HG03558 (cell line): Measurements from ENCODE around the gene LATS2.
"Not testable (repeated sequence)": the region's sequence is repeated elsewhere in the genome, so short reads cannot be mapped to it uniquely, and the experiment has no call there.

ENCODE experiments used
- ATAC-seq: cut with Tn5 transposase; IDR thresholded peaks from one replicate; pipeline ENCODE4 v1.9.1; 2021; ENCODE audit warnings: moderate number of reproducible peaks; ENCODE audit not compliant: unreplicated experiment; ENCODE audit errors: extremely low read depth

LATS2 gene

DNA sequence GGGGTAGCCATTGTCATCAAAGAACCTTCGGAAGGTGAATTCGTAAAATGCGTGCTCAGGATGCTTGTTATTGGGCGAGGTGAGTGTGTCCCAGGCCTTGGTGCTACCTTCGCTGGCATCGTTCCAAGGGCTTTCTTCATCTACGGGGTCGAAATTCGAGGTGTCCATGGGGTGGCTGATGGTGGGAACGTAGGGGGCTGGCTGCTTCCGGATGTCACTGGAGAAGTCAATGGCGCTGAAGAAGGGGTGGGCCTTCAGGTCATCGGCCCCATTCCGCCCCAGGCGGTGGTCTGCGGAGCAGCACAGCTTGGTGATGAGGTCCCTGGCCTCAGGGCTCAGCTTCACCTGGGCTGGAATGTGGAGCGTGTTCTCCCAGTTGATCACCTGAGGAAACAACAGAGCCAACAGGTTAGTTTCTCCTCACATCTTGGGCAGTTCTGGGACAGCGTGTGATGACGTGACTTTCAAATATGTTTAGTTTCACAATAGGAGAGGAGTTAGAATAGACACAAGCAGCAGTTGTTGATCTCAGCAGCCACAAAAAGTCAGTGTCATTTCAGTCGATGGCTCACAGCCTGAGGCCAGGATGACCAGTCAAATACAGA, 86.3 kb downstream of the LATS2 start:
- ATAC-seq: no peak

DNA sequence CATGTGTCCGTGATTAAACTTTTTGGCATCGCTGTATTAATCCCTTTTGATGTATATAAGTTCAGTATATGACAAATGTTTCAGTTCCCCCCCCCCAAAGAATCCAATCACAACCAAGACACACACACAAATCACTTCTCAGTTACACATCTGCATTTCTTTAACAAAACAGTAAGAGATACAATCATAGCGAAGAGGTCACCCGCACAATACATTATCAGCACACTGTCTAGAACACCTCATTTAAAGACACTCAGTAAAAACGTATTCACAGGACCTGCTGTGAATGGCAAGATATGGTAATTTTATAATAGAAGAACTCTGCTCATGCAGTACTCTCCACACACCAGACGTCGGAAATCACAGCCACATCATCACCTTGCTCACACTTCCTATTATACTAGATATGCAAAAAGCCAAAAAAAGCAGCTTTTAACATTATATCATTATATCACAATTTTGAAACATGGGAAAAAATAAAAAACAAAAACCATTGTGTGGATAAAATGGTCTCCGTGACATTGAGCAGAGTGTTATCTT, 87.4 kb downstream of the LATS2 start:
- ATAC-seq: no peak

DNA sequence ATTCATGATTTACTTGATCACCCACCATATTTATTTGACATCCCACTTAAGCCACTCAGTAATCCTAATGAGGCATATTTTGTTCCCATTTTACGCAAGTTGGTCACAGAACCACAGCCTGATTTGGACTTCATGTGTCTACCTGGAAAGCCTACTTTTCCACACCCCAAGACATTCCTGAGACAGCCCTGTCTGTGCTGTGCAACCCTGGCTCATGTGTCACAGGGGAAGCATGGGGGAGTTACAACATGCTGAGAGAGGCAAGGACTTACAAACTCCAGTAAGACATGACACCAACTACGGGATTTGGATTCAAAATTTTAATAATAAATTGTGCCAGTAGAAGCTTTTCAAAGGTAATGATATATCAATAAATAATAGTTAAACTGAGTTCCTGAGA, 88.7 kb downstream of the LATS2 start:
- no peak for ATAC-seq

DNA sequence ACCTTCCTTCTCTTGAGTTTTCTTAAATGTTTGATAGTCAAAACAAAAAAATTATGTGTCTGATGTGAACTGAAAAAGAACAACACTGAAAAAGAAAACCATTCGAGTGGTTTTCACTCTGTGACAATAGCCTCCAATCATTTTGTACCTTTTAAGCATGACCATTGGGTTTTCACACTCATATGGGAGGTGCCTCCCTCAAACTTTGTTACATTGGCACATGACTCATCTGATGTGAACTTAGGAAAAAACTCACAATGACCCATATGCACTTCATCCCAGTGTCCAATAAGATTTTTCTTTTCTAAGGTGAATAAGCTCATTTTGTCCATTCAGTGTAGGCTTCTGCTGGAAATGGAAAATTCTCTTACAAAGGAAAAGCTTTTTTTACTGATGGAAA, 92.2 kb downstream of the LATS2 start:
- no peak for ATAC-seq

DNA sequence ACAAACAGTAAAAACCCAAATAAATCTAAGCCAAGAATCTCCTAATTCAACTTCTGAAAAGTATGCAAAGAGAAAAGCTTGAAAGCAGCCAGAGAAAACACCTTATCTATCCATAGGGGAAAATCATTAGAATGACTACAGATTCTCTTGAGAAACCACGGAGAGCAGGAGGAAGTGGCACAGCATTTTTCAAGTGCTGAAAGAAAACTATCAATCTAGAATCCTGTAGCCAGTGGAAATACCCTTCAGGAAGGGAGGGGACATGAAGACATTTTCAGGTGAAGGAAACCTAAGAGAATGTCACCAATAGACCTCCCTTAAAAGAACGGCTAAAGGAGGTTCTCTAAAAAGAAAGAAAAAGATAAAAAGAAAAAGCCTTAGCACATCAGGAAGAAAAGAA, 92.6 kb downstream of the LATS2 start:
- no peak for ATAC-seq

DNA sequence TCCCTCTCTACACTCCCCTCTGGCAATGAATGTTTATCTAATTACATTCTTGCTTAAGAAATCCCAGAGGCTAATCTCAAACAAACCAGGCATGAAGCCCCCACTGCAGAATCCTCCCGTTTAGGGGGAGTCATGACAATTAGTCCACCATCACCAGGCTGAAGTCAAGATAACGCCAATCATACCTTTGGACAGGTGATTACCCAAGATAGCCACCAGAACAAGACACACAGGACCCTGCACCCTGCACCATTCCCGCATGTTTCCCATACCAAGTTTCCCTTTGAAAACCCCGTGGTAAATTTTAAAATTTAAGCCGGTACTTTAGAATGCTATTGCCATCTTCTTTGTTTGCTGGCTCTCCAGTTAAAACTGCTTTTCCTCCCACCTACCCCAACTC, 94.0 kb downstream of the LATS2 start:
- ATAC-seq: no peak

DNA sequence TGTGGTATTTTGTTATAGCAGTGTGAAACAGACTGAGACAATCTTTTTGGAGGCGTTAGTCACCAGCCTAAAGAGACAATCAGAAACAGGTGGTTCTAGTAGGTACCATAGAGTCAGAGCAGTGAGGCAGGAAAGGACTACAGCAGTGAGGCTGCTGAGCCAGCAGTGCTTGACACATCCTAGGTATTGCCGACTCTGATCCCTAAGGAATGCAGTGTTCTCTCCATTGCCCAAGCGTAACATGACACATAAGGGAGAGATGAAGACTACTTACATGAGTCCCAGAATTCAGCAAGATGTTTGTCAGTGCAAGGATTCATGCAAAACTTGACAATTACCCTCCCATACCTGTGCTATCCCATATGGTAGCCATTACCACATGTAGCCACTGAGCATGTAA, 96.5 kb downstream of the LATS2 start:
- no peak for ATAC-seq

DNA sequence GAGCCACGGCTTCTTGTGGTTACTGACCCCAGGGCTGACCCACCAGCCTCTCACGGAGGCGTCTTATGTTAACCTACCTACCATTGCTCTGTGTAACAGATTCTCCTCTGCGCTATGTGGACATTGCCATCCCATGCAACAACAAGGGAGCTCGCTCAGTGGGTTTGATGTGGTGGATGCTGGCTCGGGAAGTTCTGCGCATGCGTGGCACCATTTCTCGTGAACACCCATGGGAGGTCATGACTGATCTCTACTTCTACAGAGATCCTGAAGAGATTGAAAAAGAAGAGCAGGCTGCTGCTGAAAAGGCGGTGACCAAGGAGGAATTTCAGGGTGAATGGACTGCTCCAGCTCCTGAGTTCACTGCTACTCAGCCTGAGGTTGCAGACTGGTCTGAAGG, 99.7 kb downstream of the LATS2 start:
- not testable (repeated sequence) for ATAC-seq

DNA sequence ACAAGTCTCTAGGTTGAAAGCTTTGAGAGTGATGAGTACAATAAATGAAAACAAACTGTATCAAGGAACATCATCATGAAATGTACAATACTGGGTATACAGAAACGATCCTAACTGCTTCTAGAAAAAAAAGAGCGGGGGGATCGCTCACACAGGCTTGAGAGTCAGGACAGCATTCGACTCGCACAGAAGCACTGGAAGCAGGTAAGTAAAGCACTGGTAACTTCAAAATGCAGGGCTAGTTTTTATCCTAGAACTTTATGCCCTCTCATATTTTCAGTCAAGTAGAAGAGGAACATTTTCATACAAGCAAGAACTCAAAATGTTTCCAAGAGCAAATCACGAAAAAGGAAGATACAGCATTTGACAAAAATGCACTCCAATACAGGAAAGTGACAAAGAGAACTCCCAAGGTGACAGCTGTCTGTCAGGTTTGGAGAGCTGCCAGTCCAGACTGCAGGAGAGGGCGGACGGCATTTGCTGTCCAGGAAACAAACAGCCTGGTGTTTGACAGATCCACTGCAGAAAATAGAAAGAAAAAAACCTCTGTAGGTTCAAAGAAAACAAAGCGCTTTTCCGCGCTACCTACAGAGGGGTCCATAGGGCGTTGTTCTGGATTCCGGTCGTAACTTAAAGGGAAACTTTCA, 100.6 kb downstream of the LATS2 start:
- ATAC-seq: no peak

DNA sequence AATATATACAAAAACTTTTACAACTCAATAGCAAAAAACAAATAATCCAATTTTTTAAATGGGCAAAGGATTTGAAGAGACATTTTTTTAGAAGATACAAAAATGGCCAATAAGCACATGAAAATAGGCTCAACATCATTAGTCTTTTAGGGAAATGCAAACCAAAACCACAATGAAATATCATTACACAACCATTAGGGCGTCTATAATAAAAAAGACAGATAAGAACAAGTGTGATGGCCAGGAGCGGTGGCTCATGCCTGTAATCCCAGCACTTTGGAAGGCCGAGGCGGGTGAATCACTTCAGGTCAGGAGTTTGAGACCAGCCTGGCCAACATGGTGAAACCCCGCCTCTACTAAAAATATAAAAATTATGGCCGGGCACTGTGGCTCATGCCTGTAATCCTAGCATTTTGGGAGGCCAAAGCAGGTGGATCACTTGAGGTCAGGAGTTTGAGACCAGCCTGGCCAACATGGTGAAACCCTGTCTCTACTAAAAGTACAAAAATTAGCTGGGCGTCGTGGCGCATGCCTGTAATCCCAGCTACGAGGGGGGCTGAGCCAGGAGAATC, 104.3 kb downstream of the LATS2 start:
- not testable (repeated sequence) for ATAC-seq

DNA sequence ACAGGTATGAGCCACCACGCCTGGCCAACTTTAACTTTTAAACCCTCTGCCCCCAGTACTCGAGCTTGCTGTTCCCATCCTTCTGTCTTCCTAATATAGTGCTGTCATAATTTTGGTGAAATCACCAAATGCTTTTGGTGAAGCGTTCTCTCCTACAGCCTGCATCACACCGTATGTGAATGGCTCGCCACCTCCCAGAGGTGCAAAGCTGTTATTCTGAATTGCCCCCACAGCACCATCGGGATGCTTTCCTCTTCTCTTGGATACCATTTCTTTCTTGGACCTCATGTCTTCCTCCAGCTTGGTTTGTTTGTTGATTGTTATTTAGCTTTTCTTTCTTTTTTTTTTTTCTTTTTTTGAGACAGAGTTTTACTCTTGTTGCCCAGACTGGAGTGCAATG, 105.9 kb downstream of the LATS2 start:
- no peak for ATAC-seq

DNA sequence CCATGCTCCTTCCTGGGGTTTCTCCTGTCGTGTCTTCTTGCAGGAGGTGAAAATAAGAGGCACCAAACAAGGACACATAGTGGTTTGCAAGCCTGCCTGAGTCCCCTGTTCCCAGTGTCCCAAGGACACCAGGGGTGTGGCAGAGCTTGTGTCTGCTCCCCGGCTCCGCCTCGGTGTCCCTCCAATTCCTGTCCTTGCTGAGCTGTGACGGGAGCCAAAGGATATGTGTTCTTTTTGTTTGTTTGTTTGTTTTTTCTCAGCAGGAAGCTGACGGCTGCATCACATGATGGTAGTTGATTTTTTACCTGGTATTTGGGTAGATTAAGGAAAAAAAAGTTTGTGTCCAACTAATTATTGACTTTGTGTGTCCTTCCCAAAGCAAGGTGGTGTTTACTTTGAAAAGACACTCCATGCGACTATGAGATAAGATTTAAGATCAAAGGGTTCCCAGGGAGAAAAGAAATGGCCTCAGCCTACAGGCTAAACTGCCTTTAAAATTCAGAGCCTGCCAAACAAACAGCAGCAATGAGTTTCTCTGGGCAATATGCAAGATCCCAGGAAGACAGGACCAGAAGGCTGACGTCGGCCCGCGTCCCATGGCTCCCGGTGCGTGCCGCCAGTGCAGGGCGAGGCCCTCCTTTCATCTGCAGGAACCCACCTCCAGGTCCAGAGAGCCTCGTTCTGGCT, 108.0 kb downstream of the LATS2 start:
- ATAC-seq: no peak

DNA sequence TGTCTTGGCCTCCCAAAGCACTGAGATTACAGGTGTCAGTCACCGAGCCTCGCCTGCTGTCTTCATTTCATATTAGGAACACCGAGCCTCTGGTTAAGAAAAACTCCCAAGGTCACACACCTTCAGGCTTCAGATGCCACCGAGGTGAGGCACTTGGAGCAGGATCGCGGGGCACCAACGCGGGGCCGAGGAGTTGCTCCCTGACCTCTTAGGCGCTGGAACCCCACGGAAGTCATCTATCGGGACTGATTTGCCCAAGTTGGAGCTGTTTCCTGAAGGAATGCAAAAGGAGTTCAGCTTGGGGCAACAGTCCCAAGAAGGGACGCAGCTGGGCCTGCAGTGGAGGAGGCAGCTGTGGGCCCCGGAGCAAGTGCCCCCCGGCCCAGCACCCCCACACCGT, 108.5 kb downstream of the LATS2 start:
- no peak for ATAC-seq

DNA sequence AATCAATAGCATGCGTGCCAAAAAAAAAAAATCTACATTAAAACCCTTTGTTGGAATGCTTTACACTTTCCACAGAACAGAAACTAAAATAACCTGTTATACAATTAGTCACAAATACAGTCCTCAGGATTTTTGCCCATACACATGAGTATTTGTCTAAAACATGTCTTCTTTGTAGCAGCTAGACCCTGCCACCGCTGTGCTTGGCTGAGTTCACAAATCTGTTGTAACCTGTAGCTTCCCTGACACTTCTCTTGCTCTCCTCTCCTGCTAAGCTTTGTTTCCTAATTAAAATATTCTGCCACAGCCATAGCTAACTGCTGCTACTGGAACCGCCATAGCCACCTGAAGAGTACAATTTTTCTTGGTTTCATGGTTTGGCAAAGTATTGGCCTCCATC, 113.4 kb downstream of the LATS2 start:
- not testable (repeated sequence) for ATAC-seq

DNA sequence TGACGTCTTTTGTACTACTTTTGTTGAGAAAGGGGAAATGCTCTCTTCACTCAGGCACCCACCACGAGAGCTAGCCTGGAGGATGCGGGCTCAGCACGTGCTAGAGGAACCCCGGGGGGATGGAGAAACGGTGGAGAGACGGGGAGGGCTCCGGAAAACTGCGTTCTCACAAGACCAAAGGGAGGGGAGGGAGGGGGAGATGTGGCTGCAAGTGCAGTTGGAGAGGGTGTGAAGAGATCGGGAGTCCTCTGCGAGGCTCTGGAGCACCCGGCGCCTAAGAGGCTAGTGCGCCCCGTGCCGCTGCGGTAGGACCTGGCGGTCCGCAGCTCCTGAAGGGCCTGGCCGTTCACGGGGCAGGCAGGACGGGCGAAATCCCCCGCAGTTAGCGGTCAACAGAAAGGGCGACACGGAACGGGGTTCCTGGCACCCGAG, 115.4 kb downstream of the LATS2 start:
- no peak for ATAC-seq

DNA sequence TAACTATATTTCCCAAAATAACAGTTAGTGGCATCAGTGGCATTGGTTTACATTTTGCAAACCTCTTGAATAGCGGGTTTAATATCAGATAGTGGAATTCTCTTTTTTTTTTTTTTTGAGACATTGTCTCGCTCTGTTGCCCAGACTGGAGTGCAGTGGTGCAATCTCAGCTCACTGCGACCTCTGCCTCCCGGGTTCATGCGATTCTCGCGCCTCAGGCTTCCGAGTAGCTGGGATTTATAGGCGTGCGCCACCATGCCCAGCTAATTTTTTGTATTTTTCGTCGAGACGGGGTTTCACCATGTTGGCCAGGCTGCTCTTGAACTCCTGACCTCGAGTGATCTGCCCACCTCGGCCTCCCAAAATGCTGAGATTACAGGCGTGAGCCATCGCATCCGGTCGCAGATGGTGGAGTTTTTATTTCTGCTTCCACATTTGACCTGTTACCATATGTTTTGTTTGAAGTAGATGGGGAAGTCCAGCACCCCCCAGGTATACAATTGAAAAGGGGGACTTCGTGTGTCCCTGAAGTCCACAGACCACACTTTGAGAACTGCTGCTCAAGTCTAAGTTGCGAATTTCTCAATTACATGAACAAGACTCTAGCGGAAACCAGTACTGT, 118.3 kb downstream of the LATS2 start:
- no peak for ATAC-seq

DNA sequence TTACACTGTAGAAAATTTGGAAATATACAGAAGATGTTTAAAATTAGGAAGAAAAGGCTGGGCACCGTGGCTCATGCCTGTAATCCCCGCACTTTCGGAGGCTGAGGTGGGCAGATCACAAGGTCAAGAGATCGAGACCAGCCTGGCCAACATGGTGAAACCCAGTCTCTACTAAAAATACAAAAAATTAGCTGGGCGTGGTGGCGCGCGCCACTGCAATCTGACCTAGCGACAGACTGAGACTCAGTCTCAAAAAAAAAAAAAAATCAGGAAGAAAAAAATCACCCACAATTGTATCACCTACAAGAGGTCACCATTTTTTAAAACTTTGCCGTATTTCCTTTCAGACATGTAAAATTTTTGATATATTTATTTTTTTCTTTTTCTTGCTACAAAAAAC, 120.9 kb downstream of the LATS2 start:
- ATAC-seq: not testable (repeated sequence)

DNA sequence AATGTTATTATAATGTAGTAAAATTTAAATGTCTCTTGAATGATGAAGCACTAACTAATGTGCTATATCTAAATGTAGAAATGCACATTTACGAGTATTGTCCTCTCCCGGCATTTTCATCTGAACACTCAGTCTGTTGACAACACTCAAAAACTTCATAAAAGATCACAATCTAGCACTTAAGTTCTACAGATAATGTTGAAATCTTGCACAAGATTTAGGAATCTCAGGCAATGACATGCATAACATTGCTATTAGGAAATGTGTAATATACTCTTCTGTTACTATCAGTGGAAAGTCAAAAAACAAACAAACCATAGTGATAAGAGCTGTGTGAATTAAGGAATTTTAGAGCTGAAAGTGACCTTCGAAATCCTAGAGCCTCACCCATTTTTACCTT, 121.3 kb downstream of the LATS2 start:
- no peak for ATAC-seq

DNA sequence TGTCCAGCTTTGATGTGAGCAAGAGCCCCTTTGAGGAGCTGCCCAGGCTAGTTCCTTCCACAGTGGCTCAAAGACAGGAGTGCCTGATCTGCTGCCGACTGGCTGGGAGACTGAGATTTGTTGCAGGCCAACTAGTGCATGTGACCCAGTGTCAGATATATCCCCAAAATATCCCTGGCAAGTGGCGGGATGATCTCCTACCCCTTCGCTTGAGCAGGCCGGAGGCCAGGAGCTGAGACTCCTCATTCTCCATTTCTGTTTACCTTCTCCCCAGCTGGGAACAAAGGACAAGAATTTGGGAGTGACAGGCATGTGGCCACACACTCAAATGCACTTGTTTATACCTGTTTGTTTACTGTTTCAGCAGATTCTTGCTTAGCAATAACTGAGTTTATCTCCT, 121.7 kb downstream of the LATS2 start:
- ATAC-seq: no peak

DNA sequence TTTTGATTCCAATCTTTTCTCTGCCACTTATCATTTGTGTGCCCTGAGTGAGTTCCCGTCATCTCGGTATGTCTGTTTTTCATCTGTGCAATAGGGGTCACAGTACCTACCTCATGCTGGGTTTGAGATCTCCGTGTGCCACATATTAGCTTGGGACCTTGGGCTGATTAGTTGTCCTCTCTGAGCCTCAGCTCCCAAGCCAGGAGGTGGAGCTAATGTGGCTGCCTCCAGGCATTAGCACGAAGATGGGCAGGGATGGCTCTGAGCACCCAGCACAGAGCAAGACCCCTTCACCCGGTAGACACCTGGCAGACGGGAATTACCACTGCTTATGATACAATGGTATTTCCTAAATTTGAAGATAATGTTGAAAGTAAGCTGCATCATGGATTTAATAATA, 123.1 kb downstream of the LATS2 start:
- no peak for ATAC-seq
